ENCODE measurements around the gene CTU2.

GRCh38 chr16:88742896-88743605 is 36.7 kb downstream of the CTU2 start:
- TF ChIP-seq POLR2A (IDR thresholded peaks at IDR 0.05) (no peak), CTCF (IDR thresholded peaks at IDR 0.05) (no peak)

Data from thyroid gland (tissue), 4 donors.